ENCODE measurements around the gene RBPJ.
"Not testable (repeated sequence)": the region's sequence is repeated elsewhere in the genome, so short reads cannot be mapped to it uniquely, and the experiment has no call there.

Gene RBPJ

GRCh38 chr4:26302031-26302899, 18.5 kb upstream of the RBPJ start:
- DNase-seq (ENCODE audit: low read depth in 2 of 2) = no peak

GRCh38 chr4:26303008-26303407, 17.8 kb upstream of the RBPJ start:
- DNase-seq (ENCODE audit: low read depth in 2 of 2) = no peak

- DNase-seq (ENCODE audit: low read depth in 2 of 2) = no peak
Measured at GRCh38 chr4:26307037-26307800, 13.6 kb upstream of the RBPJ start.

GRCh38 chr4:26308568-26308967, 12.2 kb upstream of the RBPJ start:
- DNase-seq (ENCODE audit: low read depth in 2 of 2) = no peak

- no peak for DNase-seq (ENCODE audit: low read depth in 2 of 2)
Measured at GRCh38 chr4:26310264-26310663, 10.6 kb upstream of the RBPJ start.

- no peak for DNase-seq (ENCODE audit: low read depth in 2 of 2)
Measured at GRCh38 chr4:26311633-26312032, 9.2 kb upstream of the RBPJ start.

GRCh38 chr4:26315316-26315932, 5.4 kb upstream of the RBPJ start:
- DNase-seq (ENCODE audit: low read depth in 2 of 2) = not testable (repeated sequence)

- DNase-seq (ENCODE audit: low read depth in 2 of 2) = no peak
Measured at GRCh38 chr4:26317766-26318165, 3.0 kb upstream of the RBPJ start.

- DNase-seq (ENCODE audit: low read depth in 2 of 2) = peak; percentile 99
Measured at GRCh38 chr4:26319467-26319948, 1.3 kb upstream of the RBPJ start.

GRCh38 chr4:26319949-26320537, 771 bp upstream of the RBPJ start:
- no peak for DNase-seq (ENCODE audit: low read depth in 2 of 2)

- DNase-seq (ENCODE audit: low read depth in 2 of 2) = no peak
Measured at GRCh38 chr4:26321373-26322221, 783 bp downstream of the RBPJ start.

- no peak for DNase-seq (ENCODE audit: low read depth in 2 of 2)
Measured at GRCh38 chr4:26322346-26322745, 1.5 kb downstream of the RBPJ start.

GRCh38 chr4:26323821-26324220, 3.0 kb downstream of the RBPJ start:
- no peak for DNase-seq (ENCODE audit: low read depth in 2 of 2)

- DNase-seq (ENCODE audit: low read depth in 2 of 2) = no peak
Measured at GRCh38 chr4:26325191-26325590, 4.4 kb downstream of the RBPJ start.

GRCh38 chr4:26326791-26327190, 6.0 kb downstream of the RBPJ start:
- DNase-seq (ENCODE audit: low read depth in 2 of 2) = peak; percentile 72 to 74

GRCh38 chr4:26330186-26330787, 9.5 kb downstream of the RBPJ start:
- no peak for DNase-seq (ENCODE audit: low read depth in 2 of 2)

- no peak for DNase-seq (ENCODE audit: low read depth in 2 of 2)
Measured at GRCh38 chr4:26330946-26331345, 10.1 kb downstream of the RBPJ start.

GRCh38 chr4:26331380-26331950, 10.7 kb downstream of the RBPJ start:
- DNase-seq (ENCODE audit: low read depth in 2 of 2) = no peak

GRCh38 chr4:26334366-26334765, 13.6 kb downstream of the RBPJ start:
- no peak for DNase-seq (ENCODE audit: low read depth in 2 of 2)

- DNase-seq (ENCODE audit: low read depth in 2 of 2) = no peak
Measured at GRCh38 chr4:26337612-26338011, 16.8 kb downstream of the RBPJ start.

Measured in fibroblast of skin of left biceps (primary cell).